Panc1 (cell line): ENCODE data around the gene PKD1. TPM values are rescaled to one million over a fixed set of nuclear protein-coding genes. Genes with fewer than 3 reads are reported as not detected.
A peak's percentile ranks its signal among the peaks of the same experiment; 100 is the strongest.

ENCODE experiments used
- ATAC-seq: fragments of 200-7000 bp; cut with Tn5 transposase; 2 replicates; pipeline ENCODE4 v1.9.1; 2020; ENCODE audit warnings: mild to moderate bottlenecking, moderate library complexity
- BruUV-seq: library from RNA; stranded (reverse); fragments of 400-500 nt; replicated peaks from 2 replicates; lab custom pipeline; 2021; lab: Mats Ljungman, UMichigan
- CTCF ChIA-PET: fragments of 300-600 bp; sonication (Branson Sonifier 250); formaldehyde crosslinking; loops from one replicate; lab custom pipeline; 2022; ENCODE audit warnings: antibody characterized with exemption; lab: Charles Lee
- POLR2A ChIA-PET: fragments of 300-600 bp; sonication (Branson Sonifier 250); formaldehyde crosslinking; loops from one replicate; lab custom pipeline; 2022; ENCODE audit warnings: antibody characterized with exemption; lab: Charles Lee
- DNase-seq: peaks from one replicate; pipeline ENCODE4 v3.0.0-alpha.2; 2010; ENCODE audit warnings: low read depth, low spot score
- H3K27ac ChIP-seq: 2 replicates; pipeline ENCODE4 v1.5.1; 2011; ENCODE audit warnings: mild to moderate bottlenecking, low read length, inconsistent platforms
- H3K27me3 ChIP-seq: fragments of 200-500 bp; sonication (Bioruptor generic); 2 replicates; pipeline ENCODE4 v1.6.0; 2014; ENCODE audit warnings: low read length, inconsistent platforms; ENCODE audit not compliant: control insufficient read depth, insufficient read depth
- H3K36me3 ChIP-seq: fragments of 200-500 bp; sonication (Bioruptor generic); 2 replicates; pipeline ENCODE4 v1.5.1; 2014; ENCODE audit warnings: inconsistent platforms, mild to moderate bottlenecking, low read length, moderate library complexity; ENCODE audit not compliant: control insufficient read depth, insufficient read depth
- H3K4me1 ChIP-seq: 2 replicates; pipeline ENCODE4 v1.5.1; 2011; ENCODE audit warnings: inconsistent platforms, mild to moderate bottlenecking, low read length, moderate library complexity; ENCODE audit not compliant: control insufficient read depth, insufficient read depth
- H3K4me3 ChIP-seq, 2 experiments: 2 replicates each; pipeline ENCODE4 v1.5.1; 2011 to 2012; ENCODE audit warnings: low read depth in 2 of 2, low read length in 2 of 2, mild to moderate bottlenecking in 2 of 2, inconsistent platforms in 1 of 2, moderate library complexity in 1 of 2
- H3K9me3 ChIP-seq: fragments of 200-500 bp; sonication (Bioruptor generic); 2 replicates; pipeline ENCODE4 v1.5.1; 2014; ENCODE audit warnings: low read depth, mild to moderate bottlenecking, inconsistent platforms, low read length, moderate library complexity; ENCODE audit not compliant: control insufficient read depth, insufficient read depth
- POLR2AphosphoS5 ChIP-seq: IDR thresholded peaks from 2 replicates; pipeline ENCODE4 v1.6.1; 2012; ENCODE audit warnings: mild to moderate bottlenecking, low read depth, low read length, moderate library complexity
- REST ChIP-seq, 2 experiments: IDR thresholded peaks; 2 replicates each; pipeline ENCODE4 v1.6.1; 2011 to 2012; ENCODE audit warnings: low read depth in 2 of 2, control low read depth in 1 of 2, low read length in 1 of 2, mild to moderate bottlenecking in 1 of 2, moderate library complexity in 1 of 2; ENCODE audit not compliant: insufficient read depth in 1 of 2
- SIN3A ChIP-seq: IDR thresholded peaks from 2 replicates; pipeline ENCODE4 v1.6.1; 2012; ENCODE audit warnings: low read depth, mild to moderate bottlenecking, low read length, moderate library complexity, borderline replicate concordance; ENCODE audit not compliant: insufficient read depth
- TCF7L2 ChIP-seq: IDR thresholded peaks from 2 replicates; pipeline ENCODE4 v1.6.1; 2011; ENCODE audit warnings: mild to moderate bottlenecking, low read depth, low read length, inconsistent platforms
- in situ Hi-C: cut with HindIII; loops from 2 replicates; pipeline ENCODE4 v1.10.0; 2016; ENCODE audit warnings: low sequenced_read_pairs, low pct_unique_long_range_greater_than_20kb
- intact Hi-C: fragments of 100-400 bp; cut with micrococcal nuclease; formaldehyde crosslinking; loops from one replicate; pipeline ENCODE4 v1.10.0; 2022; ENCODE audit not compliant: unreplicated experiment
- total RNA-seq: library from RNA; stranded (reverse); gene quantifications from one replicate; pipeline ENCODE4 v1.2.1, GENCODE V29; 2021; ENCODE audit not compliant: unreplicated experiment
- TF ChIP-seq, protein P1 (sequence below): fragments of 450-650 bp; IDR thresholded peaks from 2 replicates; pipeline ENCODE4 v1.5.1; 2017; ENCODE audit warnings: mild to moderate bottlenecking

Gene PKD1
- total RNA-seq, 1 experiment from 2014 or later: 279 TPM

DNA sequence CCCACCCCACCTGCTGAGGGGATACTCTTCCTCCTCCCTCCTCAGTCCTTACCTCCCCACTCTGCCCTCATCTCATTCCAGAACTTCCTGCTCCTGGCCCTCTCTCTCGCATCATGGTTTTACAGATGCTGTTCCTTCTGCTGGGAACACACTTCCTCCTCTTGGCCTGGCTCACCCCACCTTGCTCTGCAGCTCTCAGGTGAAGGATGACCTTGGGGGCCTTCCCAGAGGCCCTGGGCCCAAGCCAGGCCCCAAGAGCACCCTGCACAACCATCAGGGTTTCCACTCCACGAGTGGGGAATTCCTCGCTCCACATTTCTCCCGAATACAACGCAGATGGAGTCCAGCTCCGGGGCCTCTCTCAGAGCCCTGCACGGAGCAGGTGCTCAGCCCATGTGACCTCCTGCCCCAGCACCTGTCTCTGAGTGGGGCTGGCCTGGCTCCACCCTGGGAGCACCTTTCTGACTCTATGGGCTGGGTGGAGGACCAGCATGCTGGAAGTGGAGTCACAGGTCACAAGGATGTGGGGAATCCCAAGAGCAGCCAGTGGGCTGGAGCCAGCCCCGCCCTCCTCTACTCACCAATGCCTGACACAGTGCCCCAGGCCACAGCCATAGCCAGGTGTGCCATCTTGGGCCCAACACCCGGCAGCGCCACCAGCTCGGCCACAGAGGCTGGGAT lies 92.6 kb downstream of the PKD1 start:
- intact Hi-C loops: no loop called here
- POLR2A ChIA-PET: no interaction called here

DNA sequence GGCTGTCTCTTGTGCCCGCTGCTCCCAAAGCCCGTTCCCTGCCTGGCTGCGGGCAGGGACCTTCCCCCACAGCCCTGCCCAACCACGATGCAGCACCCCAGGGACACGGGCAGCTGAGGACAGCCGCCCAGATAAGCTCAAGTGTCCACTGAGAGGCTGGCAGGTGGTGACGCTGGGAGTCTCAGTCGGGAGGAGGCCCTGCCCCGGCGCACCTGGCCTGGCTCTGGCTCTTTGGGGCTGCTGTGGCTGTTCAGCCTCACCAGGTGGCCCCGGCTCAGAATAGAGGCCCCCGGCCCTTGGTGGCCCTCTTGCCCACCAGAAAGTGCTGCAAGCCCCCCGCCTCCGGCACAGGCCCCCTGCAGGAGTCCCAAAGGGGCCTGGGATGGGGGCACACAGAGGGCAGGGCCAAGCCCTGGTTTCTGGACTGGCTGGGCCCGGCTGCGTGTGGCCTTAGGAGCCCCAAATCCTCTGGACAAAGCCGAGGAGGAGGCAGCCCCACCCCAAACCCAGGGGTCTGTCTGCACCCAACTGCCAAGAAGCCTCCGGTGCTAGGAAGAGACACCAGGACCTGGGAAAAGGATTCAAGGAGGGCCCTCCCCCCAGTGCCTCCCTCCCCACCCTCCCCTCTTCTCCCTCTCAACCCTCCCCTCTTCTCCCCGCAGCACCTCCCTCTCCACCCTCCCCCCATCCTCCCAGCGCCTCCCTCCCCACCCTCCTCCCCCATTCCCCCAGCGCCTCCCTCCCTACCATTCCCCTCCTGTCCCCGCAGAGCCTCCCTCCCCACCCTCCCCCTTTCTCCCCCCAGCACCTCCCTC lies 93.3 kb downstream of the PKD1 start:
- ATAC-seq (no peak), DNase-seq (no peak)
- Histone ChIP-seq H3K9me3 (no peaks in the 10 kb centered on the region), H3K27me3 (no peaks in the 10 kb centered on the region), H3K27ac (peak overlapping the region; percentile 35; the same call in 1 of the 2 replicates), H3K4me3 (no peak overlapping the region), H3K4me1 (peaks cover 54% of the 10 kb centered on the region), H3K36me3 (no peaks in the 10 kb centered on the region)
- POLR2A ChIA-PET: no interaction called here
- CTCF ChIA-PET: interaction anchor here (0.5 to 0.8 kb wide), 2 partner anchors 39 to 98 kb away, joined by 3 to 8 read pairs; no protein-coding TSS in a partner anchor
- intact Hi-C loops (no loop called here), in situ Hi-C loops (no loop called here)
- TF ChIP-seq SIN3A: no peak
- no peak for TF ChIP-seq REST (IDR thresholded peaks at IDR 0.05; ENCODE audit: insufficient read depth in 1 of 2, low read depth in 2 of 2, low read length in 1 of 2)
- TF ChIP-seq, protein P1, sequence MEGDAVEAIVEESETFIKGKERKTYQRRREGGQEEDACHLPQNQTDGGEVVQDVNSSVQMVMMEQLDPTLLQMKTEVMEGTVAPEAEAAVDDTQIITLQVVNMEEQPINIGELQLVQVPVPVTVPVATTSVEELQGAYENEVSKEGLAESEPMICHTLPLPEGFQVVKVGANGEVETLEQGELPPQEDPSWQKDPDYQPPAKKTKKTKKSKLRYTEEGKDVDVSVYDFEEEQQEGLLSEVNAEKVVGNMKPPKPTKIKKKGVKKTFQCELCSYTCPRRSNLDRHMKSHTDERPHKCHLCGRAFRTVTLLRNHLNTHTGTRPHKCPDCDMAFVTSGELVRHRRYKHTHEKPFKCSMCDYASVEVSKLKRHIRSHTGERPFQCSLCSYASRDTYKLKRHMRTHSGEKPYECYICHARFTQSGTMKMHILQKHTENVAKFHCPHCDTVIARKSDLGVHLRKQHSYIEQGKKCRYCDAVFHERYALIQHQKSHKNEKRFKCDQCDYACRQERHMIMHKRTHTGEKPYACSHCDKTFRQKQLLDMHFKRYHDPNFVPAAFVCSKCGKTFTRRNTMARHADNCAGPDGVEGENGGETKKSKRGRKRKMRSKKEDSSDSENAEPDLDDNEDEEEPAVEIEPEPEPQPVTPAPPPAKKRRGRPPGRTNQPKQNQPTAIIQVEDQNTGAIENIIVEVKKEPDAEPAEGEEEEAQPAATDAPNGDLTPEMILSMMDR: no peak
- TF ChIP-seq TCF7L2: no peak
- no peak for TF ChIP-seq POLR2AphosphoS5
- no TSS peak for BruUV-seq

More for the DNA sequence above, 92.6 kb downstream of the PKD1 start:
- BruUV-seq: no TSS peak
- in situ Hi-C loops: no loop called here
- Histone ChIP-seq H3K4me3 (no peak overlapping the region), H3K4me1 (peaks cover 52% of the 10 kb centered on the region), H3K36me3 (no peaks in the 10 kb centered on the region; the same call in 1 of the 2 replicates), H3K27me3 (no peaks in the 10 kb centered on the region), H3K27ac (no peak overlapping the region), H3K9me3 (no peaks in the 10 kb centered on the region)
- ATAC-seq: no peak
- no peak for TF ChIP-seq REST (IDR thresholded peaks at IDR 0.05; ENCODE audit: insufficient read depth in 1 of 2, low read depth in 2 of 2, low read length in 1 of 2)
- no peak for TF ChIP-seq TCF7L2
- TF ChIP-seq, protein P1: no peak
- no peak for TF ChIP-seq SIN3A
- no peak for TF ChIP-seq POLR2AphosphoS5
- CTCF ChIA-PET: interaction anchor here (0.8 kb wide), 1 partner anchor 40 kb away, joined by 8 read pairs; no protein-coding TSS in a partner anchor
- no peak for DNase-seq
